Activated T-helper 1 cell treated with Interleukin-2 at 50 U/mL for 16 hours (primary cell): ENCODE data around the gene FHIT.

Experiments
- DNase-seq: peaks from one replicate; pipeline ENCODE4 v3.0.0-alpha.2; 2020; ENCODE audit warnings: low read depth

FHIT gene

GRCh38 chr3:60841355-60841754 lies 409.9 kb downstream of the FHIT start:
- DNase-seq, result no peak

GRCh38 chr3:60839246-60839645 lies 412.0 kb downstream of the FHIT start:
- DNase-seq, result no peak

- no peak for DNase-seq
These were observed 415.5 kb downstream of the FHIT start for GRCh38 chr3:60835796-60836195.

GRCh38 chr3:60829058-60829457 lies 422.2 kb downstream of the FHIT start:
- no peak for DNase-seq

GRCh38 chr3:60827666-60828065 lies 423.6 kb downstream of the FHIT start:
- DNase-seq, result no peak

- DNase-seq, result no peak
These were observed 424.7 kb downstream of the FHIT start for GRCh38 chr3:60826511-60826910.

GRCh38 chr3:60812502-60812901 lies 438.8 kb downstream of the FHIT start:
- DNase-seq, result no peak

GRCh38 chr3:60810881-60811280 lies 440.4 kb downstream of the FHIT start:
- DNase-seq, result no peak

GRCh38 chr3:60809857-60810610 lies 441.2 kb downstream of the FHIT start:
- no peak for DNase-seq

- DNase-seq, result no peak
These were observed 447.8 kb downstream of the FHIT start for GRCh38 chr3:60803216-60804173.

- DNase-seq, result no peak
These were observed 449.9 kb downstream of the FHIT start for GRCh38 chr3:60801307-60801706.

GRCh38 chr3:60798456-60798855 lies 452.8 kb downstream of the FHIT start:
- DNase-seq, result no peak

GRCh38 chr3:60792249-60792852 lies 458.9 kb downstream of the FHIT start:
- DNase-seq, result no peak

GRCh38 chr3:60788185-60788584 lies 463.1 kb downstream of the FHIT start:
- no peak for DNase-seq

GRCh38 chr3:60781935-60782334 lies 469.3 kb downstream of the FHIT start:
- no peak for DNase-seq

- no peak for DNase-seq
These were observed 471.6 kb downstream of the FHIT start for GRCh38 chr3:60779637-60780036.

- no peak for DNase-seq
These were observed 475.3 kb downstream of the FHIT start for GRCh38 chr3:60775985-60776384.

GRCh38 chr3:60774617-60775016 lies 476.6 kb downstream of the FHIT start:
- DNase-seq, result no peak

- no peak for DNase-seq
These were observed 478.7 kb downstream of the FHIT start for GRCh38 chr3:60772584-60772983.

- no peak for DNase-seq
These were observed 479.5 kb downstream of the FHIT start for GRCh38 chr3:60771766-60772165.

GRCh38 chr3:60770532-60770931 lies 480.7 kb downstream of the FHIT start:
- no peak for DNase-seq

- no peak for DNase-seq
These were observed 483.7 kb downstream of the FHIT start for GRCh38 chr3:60767536-60767935.

GRCh38 chr3:60765776-60766175 lies 485.5 kb downstream of the FHIT start:
- DNase-seq, result no peak
